ENCODE data around the gene PARD3B. TPM values are rescaled to one million over a fixed set of nuclear protein-coding genes. Genes with fewer than 3 reads are reported as not detected.

Gene PARD3B
- total and polyA plus RNA-seq, 10 of the 15 experiments (the other 5 are each of a cell fraction or from before 2014, with no cell fraction given): 0.01 to 0.54 (median 0.07) TPM; not detected in 7

- ChIA-PET POLR2A (no interaction called here), RAD21 (ENCODE audit: unreplicated experiment) (no interaction called here), CTCF (interaction anchor here (0.7 to 1.0 kb wide), 2 partner anchors 99 to 457 kb away, joined by 3 to 4 read pairs; no protein-coding TSS in a partner anchor), SMC1A (ENCODE audit: uncharacterized antibody, unreplicated experiment) (no interaction called here)
- TF ChIP-seq, protein P1, sequence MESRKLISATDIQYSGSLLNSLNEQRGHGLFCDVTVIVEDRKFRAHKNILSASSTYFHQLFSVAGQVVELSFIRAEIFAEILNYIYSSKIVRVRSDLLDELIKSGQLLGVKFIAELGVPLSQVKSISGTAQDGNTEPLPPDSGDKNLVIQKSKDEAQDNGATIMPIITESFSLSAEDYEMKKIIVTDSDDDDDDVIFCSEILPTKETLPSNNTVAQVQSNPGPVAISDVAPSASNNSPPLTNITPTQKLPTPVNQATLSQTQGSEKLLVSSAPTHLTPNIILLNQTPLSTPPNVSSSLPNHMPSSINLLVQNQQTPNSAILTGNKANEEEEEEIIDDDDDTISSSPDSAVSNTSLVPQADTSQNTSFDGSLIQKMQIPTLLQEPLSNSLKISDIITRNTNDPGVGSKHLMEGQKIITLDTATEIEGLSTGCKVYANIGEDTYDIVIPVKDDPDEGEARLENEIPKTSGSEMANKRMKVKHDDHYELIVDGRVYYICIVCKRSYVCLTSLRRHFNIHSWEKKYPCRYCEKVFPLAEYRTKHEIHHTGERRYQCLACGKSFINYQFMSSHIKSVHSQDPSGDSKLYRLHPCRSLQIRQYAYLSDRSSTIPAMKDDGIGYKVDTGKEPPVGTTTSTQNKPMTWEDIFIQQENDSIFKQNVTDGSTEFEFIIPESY (IDR thresholded peaks at IDR 0.05): no peak
- TF ChIP-seq, protein P2, sequence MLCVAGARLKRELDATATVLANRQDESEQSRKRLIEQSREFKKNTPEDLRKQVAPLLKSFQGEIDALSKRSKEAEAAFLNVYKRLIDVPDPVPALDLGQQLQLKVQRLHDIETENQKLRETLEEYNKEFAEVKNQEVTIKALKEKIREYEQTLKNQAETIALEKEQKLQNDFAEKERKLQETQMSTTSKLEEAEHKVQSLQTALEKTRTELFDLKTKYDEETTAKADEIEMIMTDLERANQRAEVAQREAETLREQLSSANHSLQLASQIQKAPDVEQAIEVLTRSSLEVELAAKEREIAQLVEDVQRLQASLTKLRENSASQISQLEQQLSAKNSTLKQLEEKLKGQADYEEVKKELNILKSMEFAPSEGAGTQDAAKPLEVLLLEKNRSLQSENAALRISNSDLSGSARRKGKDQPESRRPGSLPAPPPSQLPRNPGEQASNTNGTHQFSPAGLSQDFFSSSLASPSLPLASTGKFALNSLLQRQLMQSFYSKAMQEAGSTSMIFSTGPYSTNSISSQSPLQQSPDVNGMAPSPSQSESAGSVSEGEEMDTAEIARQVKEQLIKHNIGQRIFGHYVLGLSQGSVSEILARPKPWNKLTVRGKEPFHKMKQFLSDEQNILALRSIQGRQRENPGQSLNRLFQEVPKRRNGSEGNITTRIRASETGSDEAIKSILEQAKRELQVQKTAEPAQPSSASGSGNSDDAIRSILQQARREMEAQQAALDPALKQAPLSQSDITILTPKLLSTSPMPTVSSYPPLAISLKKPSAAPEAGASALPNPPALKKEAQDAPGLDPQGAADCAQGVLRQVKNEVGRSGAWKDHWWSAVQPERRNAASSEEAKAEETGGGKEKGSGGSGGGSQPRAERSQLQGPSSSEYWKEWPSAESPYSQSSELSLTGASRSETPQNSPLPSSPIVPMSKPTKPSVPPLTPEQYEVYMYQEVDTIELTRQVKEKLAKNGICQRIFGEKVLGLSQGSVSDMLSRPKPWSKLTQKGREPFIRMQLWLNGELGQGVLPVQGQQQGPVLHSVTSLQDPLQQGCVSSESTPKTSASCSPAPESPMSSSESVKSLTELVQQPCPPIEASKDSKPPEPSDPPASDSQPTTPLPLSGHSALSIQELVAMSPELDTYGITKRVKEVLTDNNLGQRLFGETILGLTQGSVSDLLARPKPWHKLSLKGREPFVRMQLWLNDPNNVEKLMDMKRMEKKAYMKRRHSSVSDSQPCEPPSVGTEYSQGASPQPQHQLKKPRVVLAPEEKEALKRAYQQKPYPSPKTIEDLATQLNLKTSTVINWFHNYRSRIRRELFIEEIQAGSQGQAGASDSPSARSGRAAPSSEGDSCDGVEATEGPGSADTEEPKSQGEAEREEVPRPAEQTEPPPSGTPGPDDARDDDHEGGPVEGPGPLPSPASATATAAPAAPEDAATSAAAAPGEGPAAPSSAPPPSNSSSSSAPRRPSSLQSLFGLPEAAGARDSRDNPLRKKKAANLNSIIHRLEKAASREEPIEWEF (IDR thresholded peaks at IDR 0.05; ENCODE audit: insufficient replicate concordance, low read depth, low read length): no peak
- TF ChIP-seq NR2C2 (IDR thresholded peaks at IDR 0.05; ENCODE audit: borderline replicate concordance, control insufficient read depth, insufficient read length, low read depth) (no peak), NRF1 (conservative IDR thresholded peaks at IDR 0.05; ENCODE audit: low read depth, low read length) (no peak), ESRRA (IDR thresholded peaks at IDR 0.05; ENCODE audit: low read length) (no peak), SMAD1 (IDR thresholded peaks at IDR 0.05; ENCODE audit: low read depth, partially characterized antibody) (no peak)
- Histone ChIP-seq H3K4me2 (ENCODE audit: control insufficient read depth, insufficient read depth) (no peak overlapping the region), H3K9ac (ENCODE audit: control insufficient read depth, insufficient read depth, low read length) (no peak overlapping the region), H3K27ac (ENCODE audit: control insufficient read depth, insufficient read depth) (no peak overlapping the region), H3K79me2 (ENCODE audit: control insufficient read depth, insufficient read depth, low read length) (no peaks in the 10 kb centered on the region), H3K4me3 (no peak overlapping the region), H3K9me3 (replicated peaks; ENCODE audit: control insufficient read depth, insufficient read depth, low read length) (no peaks in the 10 kb centered on the region), H2AFZ (ENCODE audit: control insufficient read depth, low read depth, low read length) (no peak overlapping the region), H3K36me3 (ENCODE audit: control insufficient read depth in 2 of 2, insufficient read depth in 2 of 2, low read length in 1 of 2) (no peaks in the 10 kb centered on the region), H3K4me1 (ENCODE audit: control insufficient read depth, insufficient read depth, low read length) (no peaks in the 10 kb centered on the region; the same call in 1 of the 2 replicates), H3K27me3 (replicated peaks in 1 of 2; ENCODE audit: control insufficient read depth in 2 of 2, insufficient read depth in 2 of 2, low read length in 1 of 2) (peaks cover 0 to 7% of the 10 kb centered on the region in 2 experiments; a peak in 3 of 4 replicates), H4K20me1 (ENCODE audit: control insufficient read depth, insufficient read depth) (no peaks in the 10 kb centered on the region)
- intact Hi-C loops (cut with micrococcal nuclease; ENCODE audit: unreplicated experiment) (no loop called here), in situ Hi-C loops (cut with MboI) (no loop called here)
- DNase-seq (ENCODE audit: low read depth, low spot score) (no peak), FAIRE-seq (no peak), ATAC-seq (no peak)
- BruUV-seq (replicated peaks): no TSS peak
- WGBS (ENCODE audit: insufficient coverage, insufficient replicate concordance, low lambda C conversion rate, missing lambda C conversion rate): 6% methylated on average over 2 of the region's 2 CpGs
Measured at GRCh38 chr2:205658068-205658467, 1112.8 kb downstream of the PARD3B start.
